LNCaP clone FGC (cell line): ENCODE measurements around the gene CACNB2.

ENCODE experiments used
- DNase-seq: peaks from one replicate; pipeline ENCODE4 v3.0.0-alpha.2; 2011; ENCODE audit warnings: low read depth
- H3K4me3 ChIP-seq: 2 replicates; pipeline ENCODE4 v1.5.1; 2011; ENCODE audit warnings: mild to moderate bottlenecking, low read depth, low read length, control low read depth
- TF ChIP-seq, protein P1 (sequence below): IDR thresholded peaks from 2 replicates; pipeline ENCODE4 v1.5.1; 2012; ENCODE audit warnings: mild to moderate bottlenecking; ENCODE audit not compliant: control insufficient read depth, insufficient read depth; ENCODE audit errors: extremely low read depth

Gene CACNB2

DNA sequence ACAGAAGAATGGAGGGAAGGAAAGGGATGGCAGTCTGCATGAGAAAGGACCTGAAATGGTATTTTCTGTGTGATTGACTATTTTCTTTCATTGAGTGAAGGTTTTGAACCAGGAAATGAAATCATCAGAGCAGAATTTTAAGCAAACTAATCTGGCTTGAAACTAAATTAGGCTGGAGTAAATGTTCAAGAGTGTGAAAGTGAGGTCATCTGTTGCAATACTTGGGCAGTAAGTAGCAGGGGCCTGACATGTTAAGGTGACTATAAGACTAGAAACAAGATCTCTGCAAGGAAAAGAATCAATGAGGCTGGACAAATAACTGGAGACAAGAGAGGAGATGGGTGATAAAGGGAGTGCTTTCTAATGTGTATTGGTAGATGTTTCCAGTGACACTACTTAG lies 306.0 kb downstream of the CACNB2 start:
- DNase-seq: no peak
- H3K4me3 ChIP-seq: no peak overlapping the region
- TF ChIP-seq, protein P1, sequence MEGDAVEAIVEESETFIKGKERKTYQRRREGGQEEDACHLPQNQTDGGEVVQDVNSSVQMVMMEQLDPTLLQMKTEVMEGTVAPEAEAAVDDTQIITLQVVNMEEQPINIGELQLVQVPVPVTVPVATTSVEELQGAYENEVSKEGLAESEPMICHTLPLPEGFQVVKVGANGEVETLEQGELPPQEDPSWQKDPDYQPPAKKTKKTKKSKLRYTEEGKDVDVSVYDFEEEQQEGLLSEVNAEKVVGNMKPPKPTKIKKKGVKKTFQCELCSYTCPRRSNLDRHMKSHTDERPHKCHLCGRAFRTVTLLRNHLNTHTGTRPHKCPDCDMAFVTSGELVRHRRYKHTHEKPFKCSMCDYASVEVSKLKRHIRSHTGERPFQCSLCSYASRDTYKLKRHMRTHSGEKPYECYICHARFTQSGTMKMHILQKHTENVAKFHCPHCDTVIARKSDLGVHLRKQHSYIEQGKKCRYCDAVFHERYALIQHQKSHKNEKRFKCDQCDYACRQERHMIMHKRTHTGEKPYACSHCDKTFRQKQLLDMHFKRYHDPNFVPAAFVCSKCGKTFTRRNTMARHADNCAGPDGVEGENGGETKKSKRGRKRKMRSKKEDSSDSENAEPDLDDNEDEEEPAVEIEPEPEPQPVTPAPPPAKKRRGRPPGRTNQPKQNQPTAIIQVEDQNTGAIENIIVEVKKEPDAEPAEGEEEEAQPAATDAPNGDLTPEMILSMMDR: no peak

DNA sequence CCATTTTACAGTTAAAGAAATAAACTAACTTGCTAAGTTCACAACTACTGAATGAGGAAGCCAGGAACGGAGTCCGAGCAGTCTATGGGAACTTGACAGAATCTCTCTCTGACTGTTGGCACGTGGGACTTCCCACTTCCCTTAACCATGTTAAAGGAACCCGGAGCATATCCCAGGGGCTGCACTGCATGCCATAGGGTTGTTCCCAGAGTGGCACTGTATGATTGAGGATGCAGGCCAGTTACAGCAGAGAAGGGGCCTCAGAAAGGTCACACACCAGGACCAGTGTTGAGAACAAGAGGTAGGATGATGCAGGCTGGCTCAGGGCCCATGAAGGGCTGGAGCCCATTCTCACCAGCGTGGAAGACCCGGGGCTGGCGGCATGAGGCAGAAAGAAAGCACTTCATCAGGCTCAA lies 309.4 kb downstream of the CACNB2 start:
- no peak for DNase-seq
- TF ChIP-seq, protein P1: no peak
- no peak overlapping the region for H3K4me3 ChIP-seq

DNA sequence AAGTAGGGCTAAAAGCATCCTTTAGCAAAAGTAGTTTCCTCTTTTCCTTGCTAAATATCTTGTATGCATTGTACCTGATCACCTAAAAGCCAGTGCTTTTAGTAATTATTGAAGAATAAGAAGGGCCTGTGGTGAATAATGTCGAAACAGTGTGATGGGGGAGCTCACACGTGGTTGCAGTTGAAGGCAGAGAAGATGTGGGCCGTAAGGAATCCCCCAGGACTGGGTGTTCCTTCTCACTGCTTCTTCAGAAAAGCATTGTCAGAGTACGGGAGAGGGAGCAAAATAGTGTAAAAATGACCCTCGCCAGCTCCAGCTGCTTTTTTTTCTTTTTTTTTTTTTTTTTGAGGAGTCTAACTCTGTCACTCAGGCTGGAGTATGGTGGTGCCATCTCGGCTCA lies 310.1 kb downstream of the CACNB2 start:
- TF ChIP-seq, protein P1: no peak
- no peak for DNase-seq

DNA sequence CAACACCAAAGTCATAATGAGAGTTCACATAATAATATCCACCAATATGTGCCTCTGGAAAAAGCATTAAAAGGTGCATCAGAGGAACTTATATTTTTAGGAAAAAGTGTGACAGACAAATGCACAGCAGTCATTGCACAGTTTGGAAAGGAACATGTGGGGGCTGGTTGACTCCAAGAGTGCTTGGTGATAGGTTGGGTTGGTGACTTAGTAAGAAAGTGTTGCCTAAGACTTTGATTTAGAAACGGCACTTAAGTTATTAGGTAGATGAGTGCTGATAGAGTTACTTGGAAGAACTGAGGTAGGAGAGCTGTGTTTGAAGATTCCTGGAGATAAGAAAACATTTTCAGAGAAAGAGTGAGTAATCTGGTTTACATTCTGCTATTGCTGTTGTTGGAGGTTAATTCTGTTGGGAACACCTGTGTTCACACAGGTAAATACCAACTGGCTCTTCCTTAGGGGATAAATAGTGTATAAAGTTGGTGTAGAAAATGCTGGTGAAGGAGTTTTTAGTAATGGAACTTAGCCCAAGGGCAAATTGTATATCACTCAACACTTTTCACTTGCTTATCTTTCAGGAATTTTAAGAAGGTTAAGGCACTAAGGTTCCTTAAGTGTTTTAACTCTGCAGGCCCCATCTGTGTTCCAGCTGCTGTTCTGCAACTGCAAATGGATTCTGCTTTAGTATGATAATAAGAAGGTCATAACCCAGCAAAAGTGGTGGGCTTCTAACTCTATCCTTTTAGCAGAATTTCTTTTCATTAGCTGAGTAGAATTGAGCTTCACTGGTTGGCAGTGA lies 315.1 kb downstream of the CACNB2 start:
- TF ChIP-seq, protein P1: no peak
- no peak overlapping the region for H3K4me3 ChIP-seq
- no peak for DNase-seq

More for the DNA sequence above, 310.1 kb downstream of the CACNB2 start:
- no peak overlapping the region for H3K4me3 ChIP-seq

DNA sequence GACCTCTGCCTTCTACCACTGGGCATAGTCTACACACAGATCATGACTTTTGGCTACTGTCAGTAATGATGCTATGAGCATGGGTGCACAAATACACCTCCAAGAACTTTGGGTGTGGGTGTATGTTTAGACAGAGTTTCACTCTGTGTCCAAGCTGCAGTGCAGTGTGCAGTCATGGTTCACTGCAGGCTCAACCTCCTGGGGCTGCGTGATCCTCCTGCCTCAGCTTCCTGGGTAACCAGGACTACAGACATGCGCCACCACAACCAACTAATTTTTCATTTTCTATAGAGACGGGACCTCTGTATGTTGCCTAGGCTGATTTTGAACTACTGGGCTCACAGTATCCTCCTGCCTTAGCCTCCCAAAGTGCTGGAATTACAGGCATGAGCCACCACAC lies 316.8 kb downstream of the CACNB2 start:
- H3K4me3 ChIP-seq: no peak overlapping the region
- TF ChIP-seq, protein P1: no peak
- DNase-seq: no peak

DNA sequence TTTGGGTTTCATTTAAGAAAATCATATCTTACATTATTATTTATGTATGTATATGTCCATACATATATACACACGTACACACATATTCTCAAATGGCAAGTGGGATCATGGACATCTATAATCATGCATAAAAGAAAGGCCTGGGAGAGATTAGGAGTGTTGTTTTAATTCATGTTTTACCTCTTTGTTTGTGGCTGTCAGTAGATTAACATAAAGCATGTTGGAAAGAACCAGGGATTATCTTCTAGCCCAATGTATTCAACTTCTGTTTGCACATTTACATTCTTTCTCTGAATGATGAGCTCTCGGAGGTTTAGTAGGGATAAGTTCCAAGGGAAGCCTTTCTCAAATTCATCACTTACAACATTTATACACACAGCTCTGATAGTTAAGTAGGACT lies 319.8 kb downstream of the CACNB2 start:
- H3K4me3 ChIP-seq: no peak overlapping the region
- TF ChIP-seq, protein P1: no peak
- DNase-seq: no peak

DNA sequence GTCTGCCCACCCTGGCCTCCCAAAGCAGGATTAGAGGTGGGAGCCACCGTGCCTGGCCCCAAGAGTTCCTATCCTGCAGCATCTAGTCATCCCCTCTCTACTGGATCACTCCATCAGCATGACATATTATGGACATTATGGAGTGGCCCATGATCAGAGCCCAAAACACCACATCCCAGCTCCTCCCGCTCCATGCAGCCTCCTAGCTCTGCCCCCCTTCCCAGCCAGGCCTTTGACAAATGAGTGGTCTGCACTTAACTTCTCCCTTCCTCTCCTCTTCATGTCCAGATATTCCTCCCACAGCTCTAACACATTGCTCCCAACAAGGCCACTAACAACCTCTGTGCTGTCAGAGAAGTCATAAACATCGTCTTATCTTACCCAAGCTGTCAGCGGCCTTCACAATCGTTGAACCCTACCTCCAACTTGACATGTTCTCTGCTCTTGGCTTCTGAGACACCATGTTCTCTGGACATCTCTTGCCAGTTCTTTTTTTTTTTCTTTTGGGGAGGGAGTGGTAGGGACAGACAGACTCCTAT lies 323.5 kb downstream of the CACNB2 start:
- DNase-seq: no peak
- no peak overlapping the region for H3K4me3 ChIP-seq
- TF ChIP-seq, protein P1: no peak
